Adrenal gland (tissue), 12 donors: ENCODE measurements around the gene PNPLA7. TPM values are rescaled to one million over a fixed set of nuclear protein-coding genes. Genes with fewer than 3 reads are reported as not detected.
A peak's percentile ranks its signal among the peaks of the same experiment; 100 is the strongest.
"Not testable (repeated sequence)": the region's sequence is repeated elsewhere in the genome, so short reads cannot be mapped to it uniquely, and the experiment has no call there.

Source experiments
- DNase-seq, 7 donors: peaks; one replicate each; pipeline ENCODE4 v3.0.0-alpha.2; 2019 to 2020
- H3K27ac ChIP-seq, 5 donors: fragments of 200-600 bp; sonication (generic) in 4 of 5; 1 replicate in 3 of 5; 2 replicates in 2 of 5; pipeline versions ENCODE4 v1.5.1 to v1.8.0; 2016 to 2020; ENCODE audit warnings: mild to moderate bottlenecking in 1 of 5
- H3K27me3 ChIP-seq: fragments of 200-600 bp; 2 replicates; pipeline ENCODE4 v1.8.0; 2021
- H3K36me3 ChIP-seq, 2 donors: fragments of 200-600 bp; replicated peaks in 1 of 2; 1 replicate in 1 of 2; 2 replicates in 1 of 2; pipeline versions ENCODE4 v1.5.1 to v1.8.0; 2018 to 2022
- H3K4me1 ChIP-seq, 2 donors: fragments of 200-600 bp; replicated peaks in 1 of 2; 1 replicate in 1 of 2; 2 replicates in 1 of 2; pipeline versions ENCODE4 v1.5.1 to v1.8.0; 2018 to 2021
- H3K4me3 ChIP-seq, 4 donors: fragments of 200-600 bp; sonication (generic) in 3 of 4; one replicate each; pipeline ENCODE4 v1.5.1; 2016 to 2018
- H3K9me3 ChIP-seq, 3 donors: fragments of 200-600 bp; sonication (generic) in 1 of 3; replicated peaks in 1 of 3; 1 replicate in 2 of 3; 2 replicates in 1 of 3; pipeline versions ENCODE4 v1.5.1 to v1.8.0; 2016 to 2021
- CTCF ChIP-seq, 6 experiments: fragments of 450-650 bp in 4 of 6; fragments of 200-600 bp in 2 of 6; sonication (generic) in 1 of 6; IDR thresholded peaks; 1 replicate in 5 of 6; 2 replicates in 1 of 6; pipeline versions ENCODE4 v1.5.1 to v1.8.0; 2016 to 2021; ENCODE audit warnings: antibody characterized with exemption in 6 of 6, mild to moderate bottlenecking in 2 of 6, moderate library complexity in 1 of 6
- POLR2A ChIP-seq, 2 donors: fragments of 450-650 bp; IDR thresholded peaks; one replicate each; pipeline ENCODE4 v1.6.1; 2017; ENCODE audit warnings: antibody characterized with exemption in 2 of 2, mild to moderate bottlenecking in 2 of 2, moderate library complexity in 1 of 2
- WGBS, 4 donors: extraction: QIAGEN DNeasy Blood & Tissue Kit in 2 of 4; methylation state at CpG; one replicate each; pipeline versions ENCODE4 v1.1.5 to v1.1.7; 2013 to 2017; 5-methylcytosine and 5-hydroxymethylcytosine counted together
- intact Hi-C, 2 donors: fragments of 100-400 bp; cut with DNase I; formaldehyde crosslinking; loops; one replicate each; pipeline versions ENCODE4 v1.14.1 to v1.15.0; 2022 to 2023
- polyA plus RNA-seq, 3 donors: library from polyadenylated mRNA; stranded (reverse); fragments of 200-250 nt in 2 of 3; fragments of 350-450 nt in 1 of 3; fragmentation: Illumina TruSeq in 1 of 3; extraction: RNeasy Lipid Tissue Mini Kit (QIAGEN cat#74804) in 1 of 3; gene quantifications; one replicate each; pipeline ENCODE4 v1.2.3, GENCODE V29; 2013 to 2014
- total RNA-seq, 9 donors: library from RNA; depleted of rRNA in 4 of 9; stranded (reverse); fragments of >200 nt in 4 of 9; fragments of 120-200 nt in 1 of 9; fragmentation: NEBNext Ultra II Directional in 1 of 9; extraction: Animal tissue kit (Norgen Biotek cat#: 25700) in 1 of 9; gene quantifications; one replicate each; pipeline versions ENCODE4 v1.1.0 to v1.2.4, GENCODE V29; 2013 to 2023
- donor health status: healthy with polysubstance abuse.
- donor health status: Bipolar disorder and iron deficiency.
- donor health status: DM: yes; HTN: yes; CAD: no.
- donor health status: DM: no; HTN: no; CAD: no.
- donor health status: DM: no; HTN: no; CAD: no.
- donor health status: DM: yes; HTN: yes; CAD: no.

Gene PNPLA7
- total and polyA plus RNA-seq, 12 donors, result 0.44 to 64.1 (median 10.8) TPM

- peaks cover 10 to 15% of the 10 kb centered on the region in 2 donors for H3K4me1 ChIP-seq
- H3K4me3 ChIP-seq, H3K36me3 ChIP-seq, intact Hi-C loops, H3K27ac ChIP-seq, H3K9me3 ChIP-seq, H3K27me3 ChIP-seq: not testable (repeated sequence)
- peak in 1 of 7 donors; percentile 10 for DNase-seq
- 81 to 91% (median 88%) methylated on average over 11 to 22 of the region's 24 CpGs for WGBS, 4 donors
Measured at GRCh38 chr9:137450539-137451222, 99.5 kb downstream of the PNPLA7 start.

GRCh38 chr9:137449931-137450538 is 100.2 kb downstream of the PNPLA7 start:
- Histone ChIP-seq H3K27ac (no peak overlapping the region), H3K36me3 (peaks cover 0 to 8% of the 10 kb centered on the region in 2 donors), H3K4me1 (peaks cover 8 to 9% of the 10 kb centered on the region in 2 donors), H3K9me3 (no peaks in the 10 kb centered on the region), H3K4me3 (no peak overlapping the region), H3K27me3 (no peaks in the 10 kb centered on the region)
- DNase-seq, result no peak
- TF ChIP-seq CTCF (IDR thresholded peaks at IDR 0.05), result no peak
- TF ChIP-seq POLR2A (IDR thresholded peaks at IDR 0.05), result no peak
- 89 to 92% (median 90%) methylated on average over 18 of the region's 18 CpGs for WGBS, 4 donors
- intact Hi-C loops, result no loop called here

- H3K27ac ChIP-seq, result no peak overlapping the region
- intact Hi-C loops, result no loop called here
- peak in 1 of 7 donors; percentile 13 for DNase-seq
- H3K9me3 ChIP-seq, result no peaks in the 10 kb centered on the region
- no peak overlapping the region for H3K4me3 ChIP-seq
- TF ChIP-seq CTCF (IDR thresholded peaks at IDR 0.05), result no peak
- no peak for TF ChIP-seq POLR2A (IDR thresholded peaks at IDR 0.05)
- WGBS, 4 donors, result 91 to 98% (median 94%) methylated on average over 8 to 36 of the region's 36 CpGs
- peaks cover 0 to 8% of the 10 kb centered on the region in 2 donors for H3K36me3 ChIP-seq
- peaks cover under 1 to 1% of the 10 kb centered on the region in 2 donors for H3K4me1 ChIP-seq
- no peaks in the 10 kb centered on the region for H3K27me3 ChIP-seq
Measured at GRCh38 chr9:137449081-137449844, 100.9 kb downstream of the PNPLA7 start.

GRCh38 chr9:137448602-137448962 is 101.6 kb downstream of the PNPLA7 start:
- H3K27me3 ChIP-seq, result no peaks in the 10 kb centered on the region
- H3K4me3 ChIP-seq, result no peak overlapping the region
- 88 to 91% (median 88%) methylated on average over 15 to 16 of the region's 16 CpGs; no CpG with 5 or more reads in 1 of the 4 donors for WGBS, 4 donors
- intact Hi-C loops, result no loop called here
- TF ChIP-seq POLR2A (IDR thresholded peaks at IDR 0.05) (no peak), CTCF (IDR thresholded peaks at IDR 0.05) (no peak)
- no peaks in the 10 kb centered on the region for H3K4me1 ChIP-seq
- H3K27ac ChIP-seq, result no peak overlapping the region
- no peaks in the 10 kb centered on the region for H3K9me3 ChIP-seq
- DNase-seq, result no peak
- H3K36me3 ChIP-seq, result peaks cover 0 to 8% of the 10 kb centered on the region in 2 donors
